Transverse colon (tissue), 4 donors: ENCODE measurements around the gene OR2T2. TPM values are rescaled to one million over a fixed set of nuclear protein-coding genes. Genes with fewer than 3 reads are reported as not detected.
"Not testable (repeated sequence)": the region's sequence is repeated elsewhere in the genome, so short reads cannot be mapped to it uniquely, and the experiment has no call there.

ENCODE experiments used
- DNase-seq: peaks from one replicate; pipeline ENCODE4 v3.0.0-alpha.2; 2019
- H3K27ac ChIP-seq, 4 donors: fragments of 200-600 bp; sonication (generic); 2 replicates each; pipeline ENCODE4 v1.5.1; 2016 to 2018; ENCODE audit warnings: inconsistent platforms in 4 of 4
- H3K27me3 ChIP-seq: fragments of 200-600 bp; sonication (generic); 2 replicates; pipeline ENCODE4 v1.5.1; 2017; ENCODE audit warnings: inconsistent platforms
- H3K36me3 ChIP-seq, 4 donors: fragments of 200-600 bp; sonication (generic); 2 replicates each; pipeline ENCODE4 v1.5.1; 2017 to 2019; ENCODE audit warnings: inconsistent platforms in 4 of 4
- H3K4me1 ChIP-seq, 4 donors: fragments of 200-600 bp; sonication (generic); 2 replicates each; pipeline ENCODE4 v1.5.1; 2017 to 2020; ENCODE audit warnings: inconsistent platforms in 4 of 4
- H3K4me3 ChIP-seq, 4 donors: fragments of 200-600 bp; sonication (generic); 1 replicate in 1 of 4; 2 replicates in 3 of 4; pipeline versions ENCODE4 v1.5.1 to v1.6.1; 2017 to 2019; ENCODE audit warnings: inconsistent platforms in 4 of 4
- H3K9me3 ChIP-seq, 2 donors: fragments of 200-600 bp; sonication (generic); 2 replicates each; pipeline ENCODE4 v1.5.1; 2017 to 2019; ENCODE audit warnings: inconsistent platforms in 2 of 2
- EP300 ChIP-seq: sonication (generic); formaldehyde crosslinking; IDR thresholded peaks from one replicate; pipeline ENCODE4 v1.6.1; 2017; ENCODE audit warnings: antibody characterized with exemption, low read depth
- POLR2A ChIP-seq: fragments of 450-650 bp; IDR thresholded peaks from one replicate; pipeline ENCODE4 v1.6.1; 2016; ENCODE audit warnings: antibody characterized with exemption, mild to moderate bottlenecking, moderate library complexity
- POLR2AphosphoS5 ChIP-seq, 3 donors: sonication (generic); formaldehyde crosslinking; IDR thresholded peaks; one replicate each; pipeline ENCODE4 v1.6.1; 2016; ENCODE audit warnings: antibody characterized with exemption in 3 of 3
- WGBS, 2 donors: methylation state at CpG; one replicate each; pipeline ENCODE4 v1.1.5; 2018; ENCODE audit warnings: low coverage in 1 of 2; 5-methylcytosine and 5-hydroxymethylcytosine counted together
- in situ Hi-C, 4 donors: fragments of 200-750 bp; cut with MboI; loops; one replicate each; pipeline versions ENCODE4 v1.15.0 to v1.15.1; 2017; ENCODE audit warnings: low sequenced_read_pairs in 3 of 4, low pct_ligation_motif_present in 1 of 4, low pct_unique_long_range_greater_than_20kb in 1 of 4
- intact Hi-C: fragments of 100-400 bp; cut with DNase I; formaldehyde crosslinking; loops from one replicate; pipeline ENCODE4 v1.15.1; 2023; ENCODE audit warnings: low total_unique reads
- total RNA-seq, 4 donors: library from RNA; depleted of rRNA; stranded (reverse); fragments of >200 nt; gene quantifications; one replicate each; pipeline ENCODE4 v1.1.0, GENCODE V29; 2016
- TF ChIP-seq, protein P1 (sequence below), 5 experiments: fragments of 200-600 bp in 3 of 5; fragments of 450-650 bp in 2 of 5; sonication (generic) in 3 of 5; IDR thresholded peaks; 1 replicate in 2 of 5; 2 replicates in 3 of 5; pipeline ENCODE4 v1.5.1; 2016 to 2017; ENCODE audit warnings: antibody characterized with exemption in 5 of 5, inconsistent platforms in 3 of 5, mild to moderate bottlenecking in 2 of 5, moderate library complexity in 1 of 5

The OR2T2 gene
- total RNA-seq, 4 donors from 2014 or later: not detected

DNA sequence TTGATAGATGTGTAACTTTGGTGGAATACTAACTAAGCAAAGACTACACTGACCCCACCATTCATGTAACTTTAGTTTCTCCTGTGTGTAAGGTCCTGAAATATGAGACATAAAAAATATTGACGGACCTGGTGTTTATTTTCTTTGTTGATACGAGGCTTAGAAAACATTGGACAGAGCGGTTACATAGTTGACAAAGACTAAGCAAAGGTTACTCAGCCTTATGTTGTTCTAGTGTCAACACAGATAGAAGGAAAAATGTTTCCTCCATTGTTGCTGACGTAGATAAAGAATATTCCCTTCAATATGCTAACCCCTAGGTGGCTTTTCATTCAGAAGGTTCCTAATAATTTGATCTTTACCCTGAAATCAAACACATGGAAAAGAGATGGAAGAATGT is 9.6 kb downstream of the OR2T2 start:
- H3K27me3 ChIP-seq, DNase-seq, H3K36me3 ChIP-seq, H3K4me3 ChIP-seq, H3K27ac ChIP-seq, in situ Hi-C loops, H3K9me3 ChIP-seq, H3K4me1 ChIP-seq, intact Hi-C loops: not testable (repeated sequence)
- 80% methylated on average over 3 of the region's 4 CpGs; no CpG with 5 or more reads in 1 of the 2 donors for WGBS, 2 donors

DNA sequence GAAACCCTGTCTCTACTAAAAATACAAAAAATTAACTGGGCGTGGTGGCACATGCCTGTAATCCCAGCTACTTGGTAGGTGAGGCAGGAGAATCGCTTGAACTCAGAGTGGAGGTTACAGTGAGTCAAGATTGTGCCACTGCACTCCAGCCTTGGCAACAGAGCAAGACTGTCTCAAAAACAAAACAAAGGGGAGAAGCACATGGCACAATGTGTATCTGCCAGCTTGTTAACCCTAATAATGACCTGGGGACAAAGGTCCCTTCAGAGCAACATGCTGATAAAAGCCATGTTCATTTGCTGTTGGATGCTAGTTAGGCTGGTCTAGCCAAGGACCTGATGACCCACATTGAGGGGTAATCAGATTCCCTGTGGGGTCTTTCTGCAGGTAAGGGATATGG is 11.2 kb downstream of the OR2T2 start:
- H3K27ac ChIP-seq, intact Hi-C loops, H3K27me3 ChIP-seq, H3K9me3 ChIP-seq, H3K36me3 ChIP-seq, H3K4me3 ChIP-seq, H3K4me1 ChIP-seq, DNase-seq, in situ Hi-C loops: not testable (repeated sequence)
- WGBS, 2 donors: no CpG with 5 or more reads among the region's 2 CpGs

GRCh38 chr1:248459117-248459516 is 13.7 kb downstream of the OR2T2 start:
- WGBS, 2 donors: 66 to 74% methylated on average over 3 to 7 of the region's 7 CpGs
- H3K4me3 ChIP-seq, H3K36me3 ChIP-seq, H3K9me3 ChIP-seq, in situ Hi-C loops, H3K27ac ChIP-seq, H3K4me1 ChIP-seq, H3K27me3 ChIP-seq, intact Hi-C loops, DNase-seq: not testable (repeated sequence)

GRCh38 chr1:248471154-248471553 is 25.7 kb downstream of the OR2T2 start:
- DNase-seq: no peak
- intact Hi-C loops: no loop called here
- TF ChIP-seq POLR2A (no peak), EP300 (no peak), POLR2AphosphoS5 (IDR thresholded peaks at IDR 0.05) (no peak)
- TF ChIP-seq, protein P1, sequence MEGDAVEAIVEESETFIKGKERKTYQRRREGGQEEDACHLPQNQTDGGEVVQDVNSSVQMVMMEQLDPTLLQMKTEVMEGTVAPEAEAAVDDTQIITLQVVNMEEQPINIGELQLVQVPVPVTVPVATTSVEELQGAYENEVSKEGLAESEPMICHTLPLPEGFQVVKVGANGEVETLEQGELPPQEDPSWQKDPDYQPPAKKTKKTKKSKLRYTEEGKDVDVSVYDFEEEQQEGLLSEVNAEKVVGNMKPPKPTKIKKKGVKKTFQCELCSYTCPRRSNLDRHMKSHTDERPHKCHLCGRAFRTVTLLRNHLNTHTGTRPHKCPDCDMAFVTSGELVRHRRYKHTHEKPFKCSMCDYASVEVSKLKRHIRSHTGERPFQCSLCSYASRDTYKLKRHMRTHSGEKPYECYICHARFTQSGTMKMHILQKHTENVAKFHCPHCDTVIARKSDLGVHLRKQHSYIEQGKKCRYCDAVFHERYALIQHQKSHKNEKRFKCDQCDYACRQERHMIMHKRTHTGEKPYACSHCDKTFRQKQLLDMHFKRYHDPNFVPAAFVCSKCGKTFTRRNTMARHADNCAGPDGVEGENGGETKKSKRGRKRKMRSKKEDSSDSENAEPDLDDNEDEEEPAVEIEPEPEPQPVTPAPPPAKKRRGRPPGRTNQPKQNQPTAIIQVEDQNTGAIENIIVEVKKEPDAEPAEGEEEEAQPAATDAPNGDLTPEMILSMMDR (IDR thresholded peaks at IDR 0.05): no peak

GRCh38 chr1:248472111-248472510 is 26.7 kb downstream of the OR2T2 start:
- H3K4me3 ChIP-seq, H3K36me3 ChIP-seq, H3K27ac ChIP-seq, in situ Hi-C loops, H3K4me1 ChIP-seq, DNase-seq, intact Hi-C loops, H3K9me3 ChIP-seq, H3K27me3 ChIP-seq: not testable (repeated sequence)
- 55 to 58% methylated on average over 2 of the region's 2 CpGs for WGBS, 2 donors

More at GRCh38 chr1:248471154-248471553, 25.7 kb downstream of the OR2T2 start:
- H3K4me3 ChIP-seq: no peak overlapping the region
- H3K27me3 ChIP-seq: no peaks in the 10 kb centered on the region
- WGBS, 2 donors: 82 to 88% methylated on average over 4 of the region's 4 CpGs
- H3K9me3 ChIP-seq: no peaks in the 10 kb centered on the region
- H3K27ac ChIP-seq: no peak overlapping the region
- H3K4me1 ChIP-seq: no peaks in the 10 kb centered on the region
- no peaks in the 10 kb centered on the region for H3K36me3 ChIP-seq
- in situ Hi-C loops: no loop called here

DNA sequence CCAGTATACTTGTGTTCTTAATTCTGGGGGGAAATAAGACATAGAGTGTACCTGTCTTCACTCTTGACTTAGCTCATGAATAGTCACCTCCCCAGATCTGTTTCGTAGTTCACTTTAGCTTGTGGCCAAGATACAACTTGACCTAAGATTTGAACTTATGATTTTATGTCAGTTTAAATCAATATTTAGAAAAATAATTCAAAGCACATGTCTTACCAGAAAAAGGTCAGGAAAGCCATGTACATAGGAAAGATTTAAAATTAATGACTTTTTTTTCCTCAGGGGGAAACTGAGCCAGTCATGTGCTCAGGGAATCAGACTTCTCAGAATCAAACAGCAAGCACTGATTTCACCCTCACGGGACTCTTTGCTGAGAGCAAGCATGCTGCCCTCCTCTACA is 27.6 kb downstream of the OR2T2 start, which contains the start of gene OR2T3:
OR2T3 (plus strand) TSS at position 301 of the 400 bp plus-strand sequence; CDS start at position 301, 0 bp downstream.
- intact Hi-C loops, H3K4me3 ChIP-seq, H3K4me1 ChIP-seq, DNase-seq, H3K9me3 ChIP-seq, H3K27ac ChIP-seq, H3K36me3 ChIP-seq, in situ Hi-C loops, H3K27me3 ChIP-seq: not testable (repeated sequence)
- 45 to 91% methylated on average over 1 to 2 of the region's 2 CpGs for WGBS, 2 donors

GRCh38 chr1:248475660-248476059 is 30.2 kb downstream of the OR2T2 start:
- H3K9me3 ChIP-seq, H3K27ac ChIP-seq, H3K36me3 ChIP-seq, H3K4me3 ChIP-seq, H3K27me3 ChIP-seq, H3K4me1 ChIP-seq, in situ Hi-C loops, DNase-seq, intact Hi-C loops: not testable (repeated sequence)
- WGBS, 2 donors: no CpG with 5 or more reads among the region's 1 CpG

GRCh38 chr1:248481686-248482579 is 36.5 kb downstream of the OR2T2 start:
- in situ Hi-C loops, H3K27me3 ChIP-seq, H3K36me3 ChIP-seq, DNase-seq, H3K4me1 ChIP-seq, H3K9me3 ChIP-seq, H3K4me3 ChIP-seq, H3K27ac ChIP-seq, intact Hi-C loops: not testable (repeated sequence)
- WGBS, 2 donors: 36 to 67% methylated on average over 5 to 13 of the region's 13 CpGs

GRCh38 chr1:248488289-248488688 is 42.9 kb downstream of the OR2T2 start, which contains the start of gene OR2T5:
TSS of gene OR2T5 (plus strand) at chr1:248488589. CDS start at chr1:248488589, 0 bp downstream.
- H3K36me3 ChIP-seq, H3K4me1 ChIP-seq, H3K4me3 ChIP-seq, in situ Hi-C loops, DNase-seq, H3K9me3 ChIP-seq, H3K27ac ChIP-seq, intact Hi-C loops, H3K27me3 ChIP-seq: not testable (repeated sequence)
- 95% methylated on average over 4 of the region's 6 CpGs; no CpG with 5 or more reads in 1 of the 2 donors for WGBS, 2 donors
